HEK293 (cell line): ENCODE data around the gene IL1RAP.

ENCODE experiments used
- CTCF ChIA-PET: fragments of 350-600 bp; formaldehyde crosslinking; extraction: SDS; loops from one replicate; lab custom pipeline; 2021; ENCODE audit warnings: antibody characterized with exemption; lab: Yijun Ruan, JAX
- POLR2A ChIA-PET: fragments of 300-600 bp; formaldehyde crosslinking; extraction: SDS; loops from one replicate; lab custom pipeline; 2020; ENCODE audit warnings: antibody characterized with exemption, inconsistent platforms; lab: Yijun Ruan, JAX
- H3K27ac ChIP-seq: fragments of 200-500 bp; sonication (Bioruptor generic); 2 replicates; pipeline ENCODE4 v1.5.1; 2014; ENCODE audit warnings: low read depth, low read length, control low read depth, inconsistent platforms; ENCODE audit errors: extremely low read depth
- H3K36me3 ChIP-seq, 2 experiments: fragments of 200-500 bp in 1 of 2; sonication (Bioruptor generic) in 1 of 2; 1 replicate in 1 of 2; 2 replicates in 1 of 2; pipeline ENCODE4 v1.5.1; 2014 to 2017; ENCODE audit warnings: inconsistent platforms in 2 of 2, low read length in 2 of 2; ENCODE audit not compliant: control insufficient read depth in 2 of 2, insufficient read depth in 1 of 2
- H3K4me1 ChIP-seq: fragments of 200-500 bp; sonication (Bioruptor generic); 2 replicates; pipeline ENCODE4 v1.5.1; 2014; ENCODE audit warnings: mild to moderate bottlenecking, low read length, inconsistent platforms; ENCODE audit not compliant: control insufficient read depth, insufficient read depth
- H3K4me3 ChIP-seq: 2 replicates; pipeline ENCODE4 v1.5.1; 2011; ENCODE audit warnings: low read depth, mild to moderate bottlenecking, control low read depth, low read length, moderate library complexity
- H3K9me3 ChIP-seq: fragments of 200-500 bp; sonication (Bioruptor generic); 2 replicates; pipeline ENCODE4 v1.5.1; 2014; ENCODE audit warnings: low read depth, low read length, inconsistent platforms; ENCODE audit not compliant: control insufficient read depth, insufficient read depth
- GFI1B ChIP-seq: fragments of 450-650 bp; formaldehyde crosslinking; IDR thresholded peaks from 2 replicates; pipeline ENCODE4 v1.5.1; 2016; ENCODE audit warnings: missing biosample characterization, missing genetic modification characterization
- HIC1 ChIP-seq: fragments of 450-650 bp; formaldehyde crosslinking; IDR thresholded peaks from 2 replicates; pipeline ENCODE4 v1.5.1; 2016; ENCODE audit warnings: missing biosample characterization, missing genetic modification characterization
- MEIS1 ChIP-seq: sonication (generic); formaldehyde crosslinking; IDR thresholded peaks from 2 replicates; pipeline ENCODE4 v1.8.1; 2022; ENCODE audit warnings: missing genetic modification reagents, mild to moderate bottlenecking, borderline replicate concordance
- OVOL3 ChIP-seq: fragments of 450-650 bp; formaldehyde crosslinking; IDR thresholded peaks from 2 replicates; pipeline ENCODE4 v1.5.1; 2016; ENCODE audit warnings: missing biosample characterization, missing genetic modification characterization
- SP3 ChIP-seq: fragments of 450-650 bp; formaldehyde crosslinking; IDR thresholded peaks from 2 replicates; pipeline ENCODE4 v1.5.1; 2016; ENCODE audit warnings: missing biosample characterization, missing genetic modification characterization
- YY1 ChIP-seq: fragments of 450-650 bp; formaldehyde crosslinking; IDR thresholded peaks from 2 replicates; pipeline ENCODE4 v1.5.1; 2018; ENCODE audit warnings: missing biosample characterization, missing genetic modification characterization
- ZBTB21 ChIP-seq: fragments of 450-650 bp; formaldehyde crosslinking; IDR thresholded peaks from 2 replicates; pipeline ENCODE4 v1.5.1; 2017; ENCODE audit warnings: missing biosample characterization, missing genetic modification characterization
- ZBTB7A ChIP-seq: fragments of 450-650 bp; formaldehyde crosslinking; IDR thresholded peaks from 2 replicates; pipeline ENCODE4 v1.5.1; 2016; ENCODE audit warnings: low read depth, missing biosample characterization, missing genetic modification characterization
- ZFP69B ChIP-seq: fragments of 450-650 bp; formaldehyde crosslinking; IDR thresholded peaks from 2 replicates; pipeline ENCODE4 v1.5.1; 2016; ENCODE audit warnings: missing biosample characterization, missing genetic modification characterization
- ZNF114 ChIP-seq: fragments of 450-650 bp; formaldehyde crosslinking; IDR thresholded peaks from 2 replicates; pipeline ENCODE4 v1.5.0; 2017; ENCODE audit warnings: missing biosample characterization, missing genetic modification characterization
- ZNF132 ChIP-seq: fragments of 450-650 bp; formaldehyde crosslinking; IDR thresholded peaks from 2 replicates; pipeline ENCODE4 v1.5.1; 2017; ENCODE audit warnings: missing biosample characterization, missing genetic modification characterization, borderline replicate concordance
- ZNF211 ChIP-seq: fragments of 450-650 bp; formaldehyde crosslinking; IDR thresholded peaks from 2 replicates; pipeline ENCODE4 v1.5.1; 2016; ENCODE audit warnings: low read depth, missing biosample characterization, missing genetic modification characterization
- ZNF26 ChIP-seq: fragments of 450-650 bp; formaldehyde crosslinking; IDR thresholded peaks from 2 replicates; pipeline ENCODE4 v1.5.1; 2016; ENCODE audit warnings: missing biosample characterization, missing genetic modification characterization
- ZNF398 ChIP-seq: fragments of 450-650 bp; formaldehyde crosslinking; IDR thresholded peaks from 2 replicates; pipeline ENCODE4 v1.5.1; 2017; ENCODE audit warnings: missing biosample characterization, missing genetic modification characterization
- ZNF488 ChIP-seq: fragments of 450-650 bp; formaldehyde crosslinking; IDR thresholded peaks from 2 replicates; pipeline ENCODE4 v1.5.1; 2016; ENCODE audit warnings: missing biosample characterization, missing genetic modification characterization
- ZNF510 ChIP-seq: fragments of 450-650 bp; formaldehyde crosslinking; IDR thresholded peaks from 2 replicates; pipeline ENCODE4 v1.5.1; 2018; ENCODE audit warnings: mild to moderate bottlenecking, missing genetic modification characterization, missing biosample characterization; ENCODE audit not compliant: insufficient replicate concordance
- ZNF610 ChIP-seq: fragments of 450-650 bp; formaldehyde crosslinking; IDR thresholded peaks from 2 replicates; pipeline ENCODE4 v1.5.1; 2016; ENCODE audit warnings: missing biosample characterization, missing genetic modification characterization, borderline replicate concordance
- ZNF626 ChIP-seq: fragments of 450-650 bp; sonication (Bioruptor Pico); formaldehyde crosslinking; IDR thresholded peaks from 2 replicates; pipeline ENCODE4 v1.5.1; 2018; ENCODE audit warnings: missing biosample characterization, missing genetic modification characterization, inconsistent platforms
- ZNF629 ChIP-seq: fragments of 450-650 bp; formaldehyde crosslinking; IDR thresholded peaks from 2 replicates; pipeline ENCODE4 v1.5.1; 2017; ENCODE audit warnings: missing biosample characterization, missing genetic modification characterization
- ZNF645 ChIP-seq: fragments of 450-650 bp; formaldehyde crosslinking; IDR thresholded peaks from 2 replicates; pipeline ENCODE4; 2016; ENCODE audit warnings: missing biosample characterization, missing genetic modification characterization
- ZNF658 ChIP-seq: fragments of 450-650 bp; formaldehyde crosslinking; IDR thresholded peaks from 2 replicates; pipeline ENCODE4; 2016; ENCODE audit warnings: missing biosample characterization, missing genetic modification characterization
- ZNF664 ChIP-seq: fragments of 450-650 bp; formaldehyde crosslinking; IDR thresholded peaks from 2 replicates; pipeline ENCODE4 v1.5.1; 2016; ENCODE audit warnings: missing biosample characterization, missing genetic modification characterization
- ZNF677 ChIP-seq: fragments of 450-650 bp; IDR thresholded peaks from 2 replicates; pipeline ENCODE4 v1.5.0; 2018; ENCODE audit warnings: missing biosample characterization, mild to moderate bottlenecking, missing genetic modification characterization, moderate library complexity
- ZNF692 ChIP-seq: fragments of 450-650 bp; formaldehyde crosslinking; IDR thresholded peaks from 2 replicates; pipeline ENCODE4 v1.5.1; 2016; ENCODE audit warnings: missing biosample characterization, missing genetic modification characterization
- ZNF701 ChIP-seq: fragments of 450-650 bp; formaldehyde crosslinking; IDR thresholded peaks from 2 replicates; pipeline ENCODE4 v1.5.1; 2016; ENCODE audit warnings: missing biosample characterization, missing genetic modification characterization
- ZSCAN23 ChIP-seq: fragments of 450-650 bp; formaldehyde crosslinking; IDR thresholded peaks from 2 replicates; pipeline ENCODE4 v1.5.1; 2016; ENCODE audit warnings: missing biosample characterization, missing genetic modification characterization

IL1RAP gene

GRCh38 chr3:190616637-190617036 lies 102.8 kb downstream of the IL1RAP start:
- no peaks in the 10 kb centered on the region for H3K4me1 ChIP-seq
- no peak overlapping the region for H3K4me3 ChIP-seq
- H3K9me3 ChIP-seq: no peaks in the 10 kb centered on the region
- no peak for TF ChIP-seq ZNF658
- TF ChIP-seq ZNF626 (tag by site-specific recombination): no peak
- no peak for TF ChIP-seq ZNF132
- TF ChIP-seq ZNF664 (tag by site-specific recombination): 0 out of 2 replicates have a peak, but pooled peaks have one; percentile 24
- no peak for TF ChIP-seq ZNF701
- no peak for TF ChIP-seq ZBTB7A
- no peak for TF ChIP-seq SP3 (tag by site-specific recombination)
- no peak for TF ChIP-seq OVOL3 (tag by site-specific recombination)
- ChIA-PET CTCF (no interaction called here), POLR2A (no interaction called here)
- H3K36me3 ChIP-seq: no peaks in the 10 kb centered on the region
- no peak overlapping the region for H3K27ac ChIP-seq

GRCh38 chr3:190617185-190617584 lies 103.3 kb downstream of the IL1RAP start:
- TF ChIP-seq ZNF211 (tag by site-specific recombination) (no peak), ZNF510 (tag by site-specific recombination) (no peak), ZFP69B (tag by site-specific recombination) (no peak), ZNF626 (tag by site-specific recombination) (no peak), ZNF677 (tag by site-specific recombination) (no peak), ZNF114 (tag by site-specific recombination) (no peak), ZNF645 (tag by site-specific recombination) (no peak), ZNF398 (tag by site-specific recombination) (no peak), ZSCAN23 (tag by site-specific recombination) (no peak), ZNF26 (tag by site-specific recombination) (no peak), MEIS1 (CRISPR knock-in tag) (no peak), GFI1B (no peak), ZNF610 (no peak), HIC1 (no peak), ZBTB21 (tag by site-specific recombination) (no peak), YY1 (tag by site-specific recombination) (no peak), ZNF488 (no peak), ZNF692 (tag by site-specific recombination) (no peak), ZNF629 (tag by site-specific recombination) (no peak)
- no peak overlapping the region for H3K27ac ChIP-seq
- no peaks in the 10 kb centered on the region for H3K36me3 ChIP-seq
- ChIA-PET POLR2A (no interaction called here), CTCF (no interaction called here)
- no peaks in the 10 kb centered on the region for H3K4me1 ChIP-seq
- H3K9me3 ChIP-seq: no peaks in the 10 kb centered on the region
- H3K4me3 ChIP-seq: no peak overlapping the region
